Stimulated activated CD8-positive, alpha-beta memory T cell treated with anti-CD3 and anti-CD28 coated beads, Interleukin-15, amount 100 ng/mL, for 24 hours (primary cell): ENCODE data around the gene CLCA2.

Source experiments
- DNase-seq: peaks from one replicate; pipeline ENCODE4 v3.0.0-alpha.2; 2020; ENCODE audit warnings: low read depth

CLCA2 gene, protein sequence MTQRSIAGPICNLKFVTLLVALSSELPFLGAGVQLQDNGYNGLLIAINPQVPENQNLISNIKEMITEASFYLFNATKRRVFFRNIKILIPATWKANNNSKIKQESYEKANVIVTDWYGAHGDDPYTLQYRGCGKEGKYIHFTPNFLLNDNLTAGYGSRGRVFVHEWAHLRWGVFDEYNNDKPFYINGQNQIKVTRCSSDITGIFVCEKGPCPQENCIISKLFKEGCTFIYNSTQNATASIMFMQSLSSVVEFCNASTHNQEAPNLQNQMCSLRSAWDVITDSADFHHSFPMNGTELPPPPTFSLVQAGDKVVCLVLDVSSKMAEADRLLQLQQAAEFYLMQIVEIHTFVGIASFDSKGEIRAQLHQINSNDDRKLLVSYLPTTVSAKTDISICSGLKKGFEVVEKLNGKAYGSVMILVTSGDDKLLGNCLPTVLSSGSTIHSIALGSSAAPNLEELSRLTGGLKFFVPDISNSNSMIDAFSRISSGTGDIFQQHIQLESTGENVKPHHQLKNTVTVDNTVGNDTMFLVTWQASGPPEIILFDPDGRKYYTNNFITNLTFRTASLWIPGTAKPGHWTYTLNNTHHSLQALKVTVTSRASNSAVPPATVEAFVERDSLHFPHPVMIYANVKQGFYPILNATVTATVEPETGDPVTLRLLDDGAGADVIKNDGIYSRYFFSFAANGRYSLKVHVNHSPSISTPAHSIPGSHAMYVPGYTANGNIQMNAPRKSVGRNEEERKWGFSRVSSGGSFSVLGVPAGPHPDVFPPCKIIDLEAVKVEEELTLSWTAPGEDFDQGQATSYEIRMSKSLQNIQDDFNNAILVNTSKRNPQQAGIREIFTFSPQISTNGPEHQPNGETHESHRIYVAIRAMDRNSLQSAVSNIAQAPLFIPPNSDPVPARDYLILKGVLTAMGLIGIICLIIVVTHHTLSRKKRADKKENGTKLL

DNA sequence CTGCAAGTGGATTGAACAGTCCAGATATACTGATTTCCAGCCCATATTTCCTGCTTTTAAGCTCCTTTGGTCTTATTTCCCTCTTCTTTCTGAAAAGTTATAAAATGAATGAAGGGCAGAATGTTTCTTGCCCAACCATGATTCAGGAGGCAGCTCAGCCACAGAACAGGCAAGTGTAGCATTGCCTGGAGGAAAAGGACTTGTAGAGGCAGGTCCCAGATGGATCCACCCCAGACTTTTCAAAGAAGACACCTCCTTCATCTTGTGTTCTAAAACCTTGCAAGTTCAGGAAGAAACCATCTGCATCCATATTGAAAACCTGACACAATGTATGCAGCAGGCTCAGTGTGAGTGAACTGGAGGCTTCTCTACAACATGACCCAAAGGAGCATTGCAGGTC is at the start of gene CLCA2:
CLCA2 (plus strand) TSS at position 299 of the 400 bp plus-strand sequence; CDS start at position 376, 77 bp downstream.
- DNase-seq = no peak

GRCh38 chr1:86375688-86376087 is 48.3 kb upstream of the CLCA2 start:
- DNase-seq = no peak

DNA sequence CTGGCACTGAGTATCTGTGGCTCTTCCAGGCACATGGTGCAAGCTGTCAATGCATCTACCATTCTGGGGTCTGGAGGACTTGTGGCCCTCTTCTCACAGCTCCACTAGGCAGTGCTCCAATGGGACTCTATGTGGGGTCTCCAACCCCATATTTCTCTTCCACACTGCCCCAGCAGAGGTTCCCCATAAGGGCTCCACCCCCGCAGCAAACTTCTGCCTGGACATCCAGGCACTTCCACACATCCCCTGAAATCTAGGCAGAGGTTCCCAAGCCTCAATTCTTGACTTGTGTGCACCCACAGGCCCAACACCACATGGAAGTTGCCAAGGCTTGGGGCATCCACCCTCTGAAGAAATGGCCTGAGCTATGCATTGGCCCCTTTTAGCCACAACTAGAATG is 46.6 kb upstream of the CLCA2 start:
- DNase-seq = no peak

- no peak for DNase-seq
Observed at GRCh38 chr1:86378813-86379212, 45.2 kb upstream of the CLCA2 start.

DNA sequence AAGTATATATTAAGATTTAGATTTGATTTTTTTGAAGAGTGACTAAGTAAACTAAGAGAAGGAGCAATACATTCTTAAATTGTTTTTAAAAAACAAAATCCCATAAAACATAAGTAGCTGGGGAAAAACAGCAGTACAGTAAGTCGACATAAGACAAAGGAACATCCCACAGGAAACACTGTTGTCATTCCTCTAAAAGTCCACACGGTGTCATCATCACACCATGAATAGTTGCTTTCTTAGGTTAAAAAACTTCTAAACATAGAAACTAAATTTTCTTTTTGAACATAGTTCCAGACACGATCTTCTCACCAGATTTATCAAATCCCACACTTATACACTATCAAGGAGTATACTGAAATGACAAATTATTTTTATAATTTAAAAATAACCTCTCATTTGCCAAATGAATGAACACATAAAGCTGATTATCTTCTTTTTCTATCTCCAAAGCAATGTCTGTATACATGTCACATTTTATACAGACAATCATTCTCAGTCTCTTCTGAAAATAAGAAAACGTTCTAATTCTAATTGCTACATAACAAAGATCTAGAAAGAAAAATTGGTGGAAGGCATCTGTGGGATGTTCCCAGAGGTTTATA is 43.6 kb upstream of the CLCA2 start:
- DNase-seq = no peak

GRCh38 chr1:86381223-86381622 is 42.7 kb upstream of the CLCA2 start:
- no peak for DNase-seq

GRCh38 chr1:86382878-86383277 is 41.1 kb upstream of the CLCA2 start:
- no peak for DNase-seq

DNA sequence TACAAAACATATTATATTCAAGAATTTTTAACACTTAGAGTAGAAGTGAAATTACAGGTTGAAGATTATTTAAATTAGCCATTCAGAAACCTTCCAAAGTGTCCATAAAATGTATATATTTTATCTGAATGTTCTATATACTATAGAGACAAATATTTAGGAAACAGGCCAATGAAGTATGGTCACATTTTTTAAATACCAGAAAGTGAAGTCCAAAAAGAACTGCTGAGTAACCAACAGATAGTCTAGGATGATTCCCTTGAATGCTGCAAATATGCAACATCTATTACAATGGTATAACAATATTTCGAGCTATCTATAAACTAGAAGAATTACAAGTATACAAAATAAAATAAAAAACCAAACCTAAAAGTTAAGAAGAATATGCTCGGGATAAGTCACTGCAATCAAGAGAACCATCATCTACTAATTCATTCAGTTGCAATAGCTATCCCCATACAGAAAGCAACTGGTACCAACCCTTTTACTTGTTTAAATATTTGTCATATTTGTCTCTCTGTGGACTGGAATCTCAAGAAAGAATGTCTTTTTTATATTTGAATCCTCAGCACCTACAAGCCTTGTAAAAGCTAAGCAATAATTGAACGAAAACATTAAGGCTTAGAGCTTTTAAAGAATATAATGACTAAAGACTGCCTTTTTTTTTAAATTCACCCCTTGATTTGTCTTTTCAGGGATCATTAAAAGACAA is 35.9 kb upstream of the CLCA2 start:
- DNase-seq = no peak

GRCh38 chr1:86388777-86389176 is 35.2 kb upstream of the CLCA2 start:
- DNase-seq = no peak

DNA sequence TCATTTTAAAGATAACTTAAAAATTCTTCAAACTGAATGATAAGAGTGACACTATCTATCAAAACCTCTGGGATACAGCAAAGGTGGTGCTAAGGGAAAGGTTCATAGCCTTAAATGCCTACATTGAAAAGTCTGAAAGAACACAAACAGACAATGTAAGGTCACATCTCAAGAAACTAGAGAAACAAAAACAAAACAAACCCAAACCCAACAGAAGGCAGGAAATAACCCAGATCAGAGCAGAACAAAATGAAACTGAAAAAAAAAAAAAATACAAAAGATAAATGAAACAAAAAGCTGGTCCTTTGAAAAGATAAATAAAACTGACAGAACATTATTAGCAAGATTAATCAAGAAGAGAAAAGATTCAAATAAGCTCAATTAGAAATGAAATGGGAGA is 34.7 kb upstream of the CLCA2 start:
- DNase-seq = no peak

DNA sequence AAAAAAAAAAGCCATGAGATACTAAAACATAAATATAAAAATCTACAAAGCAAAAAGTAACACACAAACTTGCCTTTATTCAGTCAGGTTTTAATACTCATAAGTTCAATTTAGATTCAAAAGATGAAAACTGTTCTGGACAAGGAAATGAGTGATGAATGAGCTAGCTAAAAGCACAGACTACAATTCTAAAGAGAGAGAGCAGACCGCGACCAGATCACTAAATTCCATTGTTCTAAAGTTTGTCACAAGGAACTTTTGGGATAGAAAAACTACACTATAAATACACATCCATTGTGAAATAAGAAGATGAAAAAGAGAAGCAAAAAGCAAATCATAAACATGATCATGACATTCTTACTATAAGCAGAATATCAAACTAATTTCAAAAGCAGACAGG is 29.6 kb upstream of the CLCA2 start:
- no peak for DNase-seq

GRCh38 chr1:86395751-86396497 is 28.0 kb upstream of the CLCA2 start, which contains the start of gene ODF2L:
ODF2L (minus strand) TSS chr1:86396323; CDS start chr1:86387027, 9,296 bp downstream.
- peak; percentile 64 for DNase-seq

DNA sequence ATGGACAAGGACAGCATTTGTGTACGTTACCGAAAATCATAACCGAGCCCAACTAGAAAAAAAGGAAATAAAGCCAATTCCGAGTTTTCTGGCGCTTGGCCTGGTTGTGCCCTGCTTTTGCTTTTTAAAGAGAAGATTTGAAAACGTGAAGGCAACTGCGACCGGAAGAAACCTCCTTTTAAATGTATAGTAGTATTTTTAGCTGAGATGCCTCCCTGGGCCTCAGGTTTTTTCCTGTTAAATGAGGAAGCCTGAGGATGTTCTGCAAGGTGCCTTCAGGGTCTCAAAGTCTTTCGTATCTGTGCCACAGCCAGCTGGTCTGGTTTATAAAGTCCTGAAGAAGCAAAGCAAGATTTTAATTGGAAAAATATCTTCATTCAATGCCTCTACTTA is 27.5 kb upstream of the CLCA2 start:
- no peak for DNase-seq

DNA sequence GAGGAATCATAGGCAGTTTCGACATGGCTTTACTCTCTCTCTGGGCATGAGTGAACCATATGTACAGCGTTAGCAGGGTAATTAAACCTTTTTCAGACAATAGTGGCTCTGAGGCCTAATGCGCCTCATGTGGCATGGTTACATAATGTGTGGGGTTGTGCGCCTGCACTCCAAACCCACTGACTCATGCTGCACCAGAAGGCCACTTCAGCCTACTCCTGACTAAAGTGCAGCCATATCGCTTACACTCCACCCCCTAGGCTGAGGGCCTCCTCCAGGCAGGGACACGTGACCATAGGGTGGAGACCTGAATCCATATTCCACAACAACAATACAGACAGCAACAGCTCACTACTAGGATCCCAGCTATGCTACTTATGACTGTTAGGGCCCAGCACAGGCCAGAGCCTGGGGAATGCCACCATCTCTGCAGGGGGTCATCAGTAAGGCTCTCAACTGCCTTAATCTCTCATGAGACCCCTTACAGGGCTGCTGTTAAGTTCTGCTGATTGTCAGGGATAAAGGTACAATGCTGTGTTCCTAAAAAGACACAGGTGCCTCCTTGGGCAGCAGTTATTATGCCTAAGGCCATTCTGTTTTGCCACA is 14.5 kb upstream of the CLCA2 start:
- DNase-seq = no peak

DNA sequence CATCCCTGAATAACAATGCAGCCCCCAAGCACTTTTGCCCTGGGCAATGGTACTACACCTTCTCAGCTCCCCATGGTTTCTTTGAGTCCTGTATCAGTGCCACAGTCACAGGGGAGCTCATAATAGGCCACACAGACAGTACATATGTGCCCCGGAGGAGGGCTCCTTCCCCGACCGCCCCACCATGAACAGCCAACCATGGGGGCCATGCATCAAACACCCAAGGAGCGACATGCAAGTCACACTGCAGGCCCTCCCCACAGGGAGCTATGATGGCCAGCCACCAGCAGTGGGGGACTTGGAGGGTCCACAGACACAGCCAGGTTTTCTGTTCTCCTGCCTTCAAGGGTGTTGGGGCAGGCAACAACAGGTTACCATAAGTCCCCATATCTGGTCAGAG is 13.1 kb upstream of the CLCA2 start:
- DNase-seq = no peak

DNA sequence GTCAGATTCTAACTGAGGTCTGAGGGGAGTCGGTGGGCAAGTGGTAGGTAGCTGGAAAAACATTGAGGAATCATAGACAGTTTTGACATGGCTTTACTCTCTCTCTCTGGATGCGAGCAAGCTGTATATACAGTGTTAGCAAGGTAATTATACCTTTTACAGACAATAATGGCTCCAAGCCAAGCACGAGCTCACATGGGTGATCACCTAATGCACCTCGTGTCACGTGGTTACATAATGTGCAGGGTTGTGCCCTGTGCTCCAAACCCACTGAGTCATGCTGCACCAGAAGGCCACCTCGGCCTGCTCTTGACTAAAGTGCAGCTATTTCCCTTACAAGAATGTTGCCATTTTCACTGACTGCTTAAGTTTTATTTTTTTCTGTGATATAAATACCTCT is 7.6 kb upstream of the CLCA2 start:
- DNase-seq = no peak

DNA sequence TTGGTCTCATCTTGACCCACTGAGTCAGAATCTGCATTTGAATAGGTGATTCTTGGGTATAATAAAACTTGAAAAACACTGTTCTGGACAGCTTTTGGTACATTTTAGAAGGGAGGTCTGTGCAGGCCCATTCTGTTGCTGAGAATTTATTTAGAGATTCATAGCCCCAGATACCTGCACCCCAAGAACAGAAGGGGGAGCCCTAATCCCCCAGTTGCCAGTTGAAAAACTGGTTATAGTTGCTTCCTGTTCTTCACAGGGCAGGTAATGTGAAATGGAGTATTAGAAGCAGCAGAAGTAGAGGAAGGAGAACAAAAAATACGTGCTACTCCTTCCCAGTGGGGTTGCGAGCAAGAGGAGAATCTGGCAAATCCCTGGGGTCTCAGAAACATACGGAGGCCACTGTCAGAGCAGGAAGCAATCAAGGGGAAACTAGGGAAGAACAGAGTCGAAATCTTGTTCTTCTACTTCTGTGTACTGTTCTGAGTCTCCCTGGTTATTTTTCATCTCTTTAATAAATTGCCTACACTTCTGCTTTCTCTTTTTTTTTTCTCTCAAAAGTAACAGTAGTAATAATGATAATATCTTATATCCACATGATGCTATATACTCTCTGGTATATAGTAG is 4.6 kb upstream of the CLCA2 start:
- DNase-seq = no peak

DNA sequence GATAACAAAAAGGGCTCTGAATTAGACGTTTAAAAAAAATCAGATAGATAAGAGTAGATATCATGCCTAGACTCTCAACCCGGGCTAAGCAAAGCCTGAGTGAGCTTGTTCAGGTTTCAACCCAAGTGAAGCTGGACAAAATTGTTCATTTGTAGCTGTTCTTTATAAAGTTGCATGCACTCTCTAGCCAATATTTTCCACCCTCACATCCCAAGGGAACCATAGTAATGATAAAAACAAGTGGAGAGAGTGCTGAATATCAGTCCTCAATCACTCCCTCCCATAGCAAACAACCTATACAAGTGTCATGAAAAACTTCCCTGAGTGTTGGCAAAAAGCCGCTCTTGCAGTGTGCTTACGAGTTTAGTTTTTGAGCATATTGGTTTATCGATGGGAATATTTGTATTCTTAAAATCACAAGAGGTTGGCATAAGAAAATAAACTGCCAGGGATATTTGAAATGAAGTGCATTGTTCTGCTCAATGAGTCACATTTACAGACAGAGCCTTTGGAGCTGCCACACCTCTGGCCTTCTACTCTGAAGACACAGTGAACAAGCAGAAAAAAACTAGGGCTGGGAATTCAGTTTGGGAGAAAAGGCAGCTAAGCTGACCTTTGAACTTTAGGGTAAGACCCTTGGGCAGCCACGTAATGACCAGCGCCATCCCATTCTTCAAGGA is 2.2 kb upstream of the CLCA2 start:
- DNase-seq = no peak

GRCh38 chr1:86423473-86423872 is 498 bp upstream of the CLCA2 start:
- no peak for DNase-seq
